ENCODE data around the gene ESD.
"Not testable (repeated sequence)": the region's sequence is repeated elsewhere in the genome, so short reads cannot be mapped to it uniquely, and the experiment has no call there.

The ESD gene

DNA sequence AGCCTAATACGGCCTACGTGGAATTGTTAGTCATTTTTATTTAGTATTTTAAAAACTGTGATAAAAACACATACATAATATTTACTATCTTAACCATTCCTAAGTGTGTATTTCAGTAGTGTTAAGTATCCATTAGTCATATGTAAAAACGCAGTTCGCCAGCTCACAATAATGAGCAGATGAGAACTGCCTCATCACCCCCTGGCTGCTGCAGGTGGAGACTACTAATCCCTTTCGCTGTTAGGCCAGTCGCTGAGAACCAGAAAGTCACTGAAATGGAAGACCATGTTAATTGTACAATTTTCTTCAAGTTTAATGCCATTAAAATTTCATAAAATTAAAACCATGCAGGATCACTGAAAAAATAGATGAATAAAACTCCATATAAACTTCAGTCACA is 1.6 kb downstream of the ESD start:
- H3K9me3 ChIP-seq (ENCODE audit: control insufficient read depth, insufficient read depth, low read length) = no peaks in the 10 kb centered on the region
- H3K9ac ChIP-seq (ENCODE audit: low read depth, low read length) = no peak overlapping the region
- H3K27me3 ChIP-seq (ENCODE audit: control insufficient read depth, insufficient read depth, low read length) = no peaks in the 10 kb centered on the region
- no peak overlapping the region for H3K4me3 ChIP-seq (ENCODE audit: low read depth, low read length)
- no peak overlapping the region for H3K27ac ChIP-seq (ENCODE audit: low read depth, low read length)
- peaks cover 26% of the 10 kb centered on the region for H3K4me1 ChIP-seq (ENCODE audit: control insufficient read depth, insufficient read depth, low read length)
- peaks cover 23% of the 10 kb centered on the region for H3K36me3 ChIP-seq (ENCODE audit: control insufficient read depth, insufficient read depth, low read length)

DNA sequence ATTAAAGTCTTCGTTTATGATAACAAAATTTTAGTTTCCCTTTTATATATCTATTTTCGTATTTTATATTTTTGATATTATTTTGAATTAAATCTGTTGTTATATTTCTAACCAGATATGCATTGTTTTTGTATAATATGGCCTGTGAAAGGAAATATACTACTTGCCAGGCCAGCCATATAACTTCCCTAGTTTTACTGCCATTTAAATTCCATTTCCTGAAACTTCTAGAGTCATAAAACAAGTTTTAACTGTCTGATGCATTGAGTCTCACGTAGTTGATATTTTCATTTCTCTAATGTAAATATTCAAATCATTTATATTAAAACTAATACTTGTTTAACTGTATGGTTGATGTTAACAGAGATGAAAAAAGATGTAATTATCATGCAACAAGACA is 13.5 kb downstream of the ESD start:
- H3K9me3 ChIP-seq (ENCODE audit: control insufficient read depth, insufficient read depth, low read length) = no peaks in the 10 kb centered on the region
- no peaks in the 10 kb centered on the region for H3K27me3 ChIP-seq (ENCODE audit: control insufficient read depth, insufficient read depth, low read length)
- H3K4me3 ChIP-seq (ENCODE audit: low read depth, low read length) = no peak overlapping the region
- H3K36me3 ChIP-seq (ENCODE audit: control insufficient read depth, insufficient read depth, low read length) = peaks cover 94% of the 10 kb centered on the region
- no peak overlapping the region for H3K9ac ChIP-seq (ENCODE audit: low read depth, low read length)
- no peak overlapping the region for H3K27ac ChIP-seq (ENCODE audit: low read depth, low read length)
- peaks cover 6% of the 10 kb centered on the region; the same call in 1 of the 2 replicates for H3K4me1 ChIP-seq (ENCODE audit: control insufficient read depth, insufficient read depth, low read length)

DNA sequence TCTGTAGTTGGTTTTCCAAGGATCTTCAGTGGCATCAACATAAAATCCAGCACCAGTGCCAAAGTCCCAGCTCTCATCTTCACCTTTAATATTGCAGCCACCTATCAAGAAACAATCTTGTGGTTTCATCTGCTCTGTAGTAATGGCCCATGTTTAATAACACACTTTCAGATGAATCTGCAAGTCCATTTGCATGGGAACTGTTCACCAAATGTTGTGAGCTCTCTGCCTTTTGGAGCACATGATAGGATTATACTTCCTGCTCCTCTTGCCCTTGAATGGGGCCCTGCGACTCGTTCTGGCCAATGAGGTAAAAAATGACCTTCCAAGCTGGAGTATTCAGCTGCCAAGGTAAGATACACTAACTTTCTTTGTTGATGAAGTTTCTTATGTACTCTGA is 14.3 kb downstream of the ESD start:
- Histone ChIP-seq H3K9me3 (ENCODE audit: control insufficient read depth, insufficient read depth, low read length) (no peaks in the 10 kb centered on the region), H3K9ac (ENCODE audit: low read depth, low read length) (no peak overlapping the region), H3K27ac (ENCODE audit: low read depth, low read length) (no peak overlapping the region), H3K4me3 (ENCODE audit: low read depth, low read length) (no peak overlapping the region), H3K36me3 (ENCODE audit: control insufficient read depth, insufficient read depth, low read length) (peaks cover 96% of the 10 kb centered on the region), H3K27me3 (ENCODE audit: control insufficient read depth, insufficient read depth, low read length) (no peaks in the 10 kb centered on the region), H3K4me1 (ENCODE audit: control insufficient read depth, insufficient read depth, low read length) (peaks cover 6% of the 10 kb centered on the region; the same call in 1 of the 2 replicates)

DNA sequence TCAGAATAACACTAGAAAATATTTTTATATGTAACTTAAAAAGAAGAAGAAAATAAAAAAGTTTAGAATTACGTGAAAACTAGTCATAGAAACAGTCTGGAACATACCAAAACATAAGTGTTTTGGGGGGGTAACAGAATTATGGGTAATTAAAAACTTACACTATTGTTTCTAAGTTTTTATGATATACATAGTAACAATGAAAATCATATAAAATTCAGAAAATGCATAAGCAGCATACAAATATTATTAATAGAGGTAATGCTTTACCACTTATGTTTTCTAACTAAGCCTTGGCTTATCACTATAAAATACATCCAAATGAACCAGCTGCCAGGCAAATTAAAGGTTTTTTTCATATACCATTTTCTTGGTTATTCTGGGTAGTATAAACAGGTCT is 14.9 kb downstream of the ESD start:
- Histone ChIP-seq H3K36me3 (ENCODE audit: control insufficient read depth, insufficient read depth, low read length) (peaks cover 97% of the 10 kb centered on the region), H3K4me1 (ENCODE audit: control insufficient read depth, insufficient read depth, low read length) (peaks cover 6% of the 10 kb centered on the region; the same call in 1 of the 2 replicates), H3K9me3 (ENCODE audit: control insufficient read depth, insufficient read depth, low read length) (no peaks in the 10 kb centered on the region), H3K27me3 (ENCODE audit: control insufficient read depth, insufficient read depth, low read length) (no peaks in the 10 kb centered on the region), H3K27ac (ENCODE audit: low read depth, low read length) (no peak overlapping the region), H3K4me3 (ENCODE audit: low read depth, low read length) (no peak overlapping the region), H3K9ac (ENCODE audit: low read depth, low read length) (no peak overlapping the region)

DNA sequence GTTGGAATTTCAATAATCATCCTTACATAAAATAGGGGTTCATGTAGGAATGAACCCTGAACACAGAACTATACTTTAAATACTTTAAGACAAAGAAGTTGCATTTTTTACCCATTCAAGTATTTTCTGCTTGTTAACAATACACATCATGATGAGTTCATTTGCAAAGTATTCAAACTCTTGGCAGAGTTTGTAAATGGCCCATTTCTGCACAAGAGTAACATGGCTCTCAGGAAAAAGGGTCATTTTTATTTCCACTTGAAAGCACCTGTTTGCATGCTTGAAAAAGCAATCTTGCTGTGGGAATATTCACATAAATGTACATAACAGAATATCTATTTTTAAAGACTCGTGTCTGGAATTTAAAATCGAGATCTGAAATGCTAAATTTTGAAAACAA is 18.1 kb downstream of the ESD start:
- Histone ChIP-seq H3K9ac (ENCODE audit: low read depth, low read length) (no peak overlapping the region), H3K27ac (ENCODE audit: low read depth, low read length) (no peak overlapping the region), H3K4me1 (ENCODE audit: control insufficient read depth, insufficient read depth, low read length) (peaks cover 12% of the 10 kb centered on the region; the same call in 1 of the 2 replicates), H3K27me3 (ENCODE audit: control insufficient read depth, insufficient read depth, low read length) (no peaks in the 10 kb centered on the region), H3K9me3 (ENCODE audit: control insufficient read depth, insufficient read depth, low read length) (no peaks in the 10 kb centered on the region), H3K36me3 (ENCODE audit: control insufficient read depth, insufficient read depth, low read length) (peaks cover 91% of the 10 kb centered on the region), H3K4me3 (ENCODE audit: low read depth, low read length) (no peak overlapping the region)

DNA sequence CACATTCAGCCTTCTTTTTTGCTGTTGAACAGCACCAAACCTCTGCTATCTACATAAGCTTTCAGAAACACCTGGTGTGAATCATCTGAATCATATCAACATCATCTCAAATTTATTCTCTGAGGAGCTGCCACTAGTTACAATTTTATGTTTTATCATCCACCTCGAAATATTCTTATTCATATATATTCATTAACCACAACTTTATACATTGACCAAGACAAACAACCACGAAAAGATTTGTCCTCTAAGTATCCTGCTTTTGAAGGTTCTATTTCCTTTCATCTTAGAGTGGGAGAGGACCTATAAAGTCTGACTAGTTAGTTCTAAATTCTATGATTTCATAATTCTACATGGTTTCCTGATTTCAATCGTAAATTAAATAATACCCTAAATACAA is 18.9 kb downstream of the ESD start:
- no peak overlapping the region for H3K27ac ChIP-seq (ENCODE audit: low read depth, low read length)
- peaks cover 91% of the 10 kb centered on the region for H3K36me3 ChIP-seq (ENCODE audit: control insufficient read depth, insufficient read depth, low read length)

DNA sequence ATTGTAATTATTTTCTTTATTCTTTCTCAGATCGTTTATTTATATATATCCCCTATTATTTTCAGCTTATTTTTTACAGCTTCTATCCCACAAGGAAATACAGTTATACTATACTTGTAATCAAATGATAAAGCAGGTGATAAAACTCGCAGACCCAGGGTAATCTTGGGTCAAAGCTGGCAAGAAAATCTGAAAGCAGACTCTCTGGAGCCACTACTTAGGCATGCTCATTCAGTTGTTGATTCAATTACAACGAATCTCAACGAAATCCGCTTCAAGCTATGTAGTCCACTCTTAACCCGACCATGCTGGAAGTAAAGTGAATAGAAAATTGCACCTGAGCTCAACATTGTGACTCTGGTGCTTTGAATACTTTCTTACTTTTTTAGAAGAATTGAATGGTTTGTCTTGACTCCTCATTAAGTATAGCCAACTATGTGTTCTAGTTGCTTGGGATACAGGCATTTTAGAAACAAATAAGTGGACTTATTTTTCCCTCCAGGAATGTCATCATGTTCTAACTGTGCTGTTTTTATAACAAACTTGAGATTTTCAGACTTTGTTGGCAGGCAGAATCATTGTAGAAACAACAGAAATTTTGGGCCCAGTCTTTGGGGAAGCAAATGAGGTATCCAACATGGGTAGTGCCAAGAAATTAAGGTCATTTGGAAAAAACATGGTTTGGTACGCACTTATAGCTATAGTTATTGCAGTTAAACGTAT is 21.4 kb downstream of the ESD start:
- no peak overlapping the region for H3K27ac ChIP-seq (ENCODE audit: low read depth, low read length)
- no peak overlapping the region for H3K9ac ChIP-seq (ENCODE audit: low read depth, low read length)
- H3K27me3 ChIP-seq (ENCODE audit: control insufficient read depth, insufficient read depth, low read length) = no peaks in the 10 kb centered on the region
- H3K4me3 ChIP-seq (ENCODE audit: low read depth, low read length) = no peak overlapping the region
- peaks cover 12% of the 10 kb centered on the region; the same call in 1 of the 2 replicates for H3K4me1 ChIP-seq (ENCODE audit: control insufficient read depth, insufficient read depth, low read length)
- peaks cover 80% of the 10 kb centered on the region for H3K36me3 ChIP-seq (ENCODE audit: control insufficient read depth, insufficient read depth, low read length)
- no peaks in the 10 kb centered on the region for H3K9me3 ChIP-seq (ENCODE audit: control insufficient read depth, insufficient read depth, low read length)

More for the DNA sequence above, 18.9 kb downstream of the ESD start:
- no peak overlapping the region for H3K4me3 ChIP-seq (ENCODE audit: low read depth, low read length)
- H3K4me1 ChIP-seq (ENCODE audit: control insufficient read depth, insufficient read depth, low read length) = peaks cover 12% of the 10 kb centered on the region; the same call in 1 of the 2 replicates
- H3K9me3 ChIP-seq (ENCODE audit: control insufficient read depth, insufficient read depth, low read length) = no peaks in the 10 kb centered on the region
- H3K9ac ChIP-seq (ENCODE audit: low read depth, low read length) = no peak overlapping the region
- H3K27me3 ChIP-seq (ENCODE audit: control insufficient read depth, insufficient read depth, low read length) = no peaks in the 10 kb centered on the region

DNA sequence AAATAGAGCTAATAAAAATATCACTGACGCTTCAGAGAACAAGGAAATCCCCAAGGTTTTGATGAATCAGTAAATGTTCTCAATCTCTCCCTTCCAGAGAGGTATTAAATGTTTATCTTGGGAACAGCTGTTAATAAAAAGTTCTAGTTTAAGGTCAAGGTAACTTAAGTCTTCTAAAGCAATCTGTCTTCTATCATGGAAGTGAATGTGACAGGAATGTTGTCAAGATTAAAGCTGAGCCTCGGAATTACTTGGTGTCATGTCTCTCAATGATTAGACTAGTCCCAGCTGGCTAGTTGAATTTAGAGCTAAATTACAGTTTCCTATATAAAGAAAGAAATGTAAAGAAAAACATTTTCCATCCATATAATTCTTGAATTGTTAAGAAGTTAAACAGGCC is 23.4 kb downstream of the ESD start:
- H3K4me1 ChIP-seq (ENCODE audit: control insufficient read depth, insufficient read depth, low read length) = peaks cover 7% of the 10 kb centered on the region; the same call in 1 of the 2 replicates
- no peak overlapping the region for H3K9ac ChIP-seq (ENCODE audit: low read depth, low read length)
- no peak overlapping the region for H3K27ac ChIP-seq (ENCODE audit: low read depth, low read length)
- no peak overlapping the region for H3K4me3 ChIP-seq (ENCODE audit: low read depth, low read length)
- H3K27me3 ChIP-seq (ENCODE audit: control insufficient read depth, insufficient read depth, low read length) = no peaks in the 10 kb centered on the region
- peaks cover 62% of the 10 kb centered on the region for H3K36me3 ChIP-seq (ENCODE audit: control insufficient read depth, insufficient read depth, low read length)
- H3K9me3 ChIP-seq (ENCODE audit: control insufficient read depth, insufficient read depth, low read length) = no peaks in the 10 kb centered on the region

DNA sequence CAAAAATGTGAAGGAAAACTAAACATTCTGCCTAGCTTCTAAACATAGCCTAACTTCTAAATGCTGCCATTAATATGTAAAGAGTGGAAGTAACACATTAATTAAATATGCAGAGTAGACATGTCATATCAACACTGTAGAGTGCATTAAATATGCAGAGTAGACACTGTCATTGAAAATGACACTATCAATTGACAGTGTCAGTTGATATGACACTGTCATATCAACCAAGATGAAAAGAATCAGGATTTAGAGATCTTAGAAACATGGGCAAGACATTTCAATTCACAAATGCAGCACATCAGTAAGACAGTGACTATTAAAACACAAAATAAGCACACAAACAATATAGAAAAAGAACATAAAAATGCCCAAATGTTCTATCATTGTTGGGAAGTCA is 25.3 kb downstream of the ESD start:
- Histone ChIP-seq H3K36me3 (ENCODE audit: control insufficient read depth, insufficient read depth, low read length) (peaks cover 44% of the 10 kb centered on the region), H3K4me3 (ENCODE audit: low read depth, low read length) (no peak overlapping the region), H3K27me3 (ENCODE audit: control insufficient read depth, insufficient read depth, low read length) (no peaks in the 10 kb centered on the region), H3K9me3 (ENCODE audit: control insufficient read depth, insufficient read depth, low read length) (no peaks in the 10 kb centered on the region), H3K27ac (ENCODE audit: low read depth, low read length) (no peak overlapping the region), H3K9ac (ENCODE audit: low read depth, low read length) (no peak overlapping the region), H3K4me1 (ENCODE audit: control insufficient read depth, insufficient read depth, low read length) (peaks cover 7% of the 10 kb centered on the region; the same call in 1 of the 2 replicates)

DNA sequence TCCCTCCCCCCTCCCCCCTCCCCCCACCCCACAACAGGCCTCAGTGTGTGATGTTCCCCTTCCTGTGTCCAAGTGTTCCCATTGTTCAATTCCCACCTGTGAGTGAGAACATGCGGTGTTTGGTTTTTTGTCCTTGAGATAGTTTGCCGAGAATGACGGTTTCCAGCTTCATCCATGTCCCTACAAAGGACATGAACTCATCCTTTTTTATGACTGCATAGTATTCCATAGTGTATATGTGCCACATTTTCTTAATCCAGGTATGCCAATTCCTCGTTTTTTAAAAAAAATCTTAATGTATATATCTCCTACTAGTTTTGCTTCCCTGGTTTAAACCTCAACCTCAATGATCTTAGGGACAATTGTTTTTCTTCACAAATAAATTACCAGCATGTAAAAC is 27.0 kb downstream of the ESD start:
- not testable (repeated sequence) for H3K9me3 ChIP-seq (ENCODE audit: control insufficient read depth, insufficient read depth, low read length); H3K4me3 ChIP-seq (ENCODE audit: low read depth, low read length); H3K4me1 ChIP-seq (ENCODE audit: control insufficient read depth, insufficient read depth, low read length); H3K27me3 ChIP-seq (ENCODE audit: control insufficient read depth, insufficient read depth, low read length); H3K27ac ChIP-seq (ENCODE audit: low read depth, low read length); H3K9ac ChIP-seq (ENCODE audit: low read depth, low read length)
- H3K36me3 ChIP-seq (ENCODE audit: control insufficient read depth, insufficient read depth, low read length) = peaks cover 27% of the 10 kb centered on the region

DNA sequence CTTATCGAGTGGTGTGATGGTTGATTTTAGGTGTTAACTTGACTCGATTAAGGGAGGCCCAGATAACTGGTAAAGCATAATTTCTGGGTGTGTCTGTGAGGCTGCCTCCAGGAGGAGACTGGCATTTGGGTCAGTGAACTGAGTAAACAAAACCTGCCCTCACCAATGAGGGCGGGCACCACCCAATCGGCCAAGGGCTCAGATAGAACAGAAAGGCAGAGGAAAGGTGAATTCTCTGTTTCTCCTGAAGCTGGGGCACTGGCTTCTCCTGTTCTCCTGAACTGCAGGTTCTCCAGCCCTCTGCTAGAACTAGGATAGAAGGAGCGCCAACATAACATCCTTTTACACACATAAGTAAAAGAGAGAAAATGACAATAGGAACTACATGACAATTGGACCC is 35.1 kb downstream of the ESD start:
- Histone ChIP-seq H3K9ac (ENCODE audit: low read depth, low read length) (no peak overlapping the region), H3K36me3 (ENCODE audit: control insufficient read depth, insufficient read depth, low read length) (no peaks in the 10 kb centered on the region), H3K27ac (ENCODE audit: low read depth, low read length) (no peak overlapping the region), H3K9me3 (ENCODE audit: control insufficient read depth, insufficient read depth, low read length) (no peaks in the 10 kb centered on the region), H3K4me1 (ENCODE audit: control insufficient read depth, insufficient read depth, low read length) (peaks cover 8% of the 10 kb centered on the region), H3K27me3 (ENCODE audit: control insufficient read depth, insufficient read depth, low read length) (no peaks in the 10 kb centered on the region), H3K4me3 (ENCODE audit: low read depth, low read length) (no peak overlapping the region)
